Measurements from ENCODE around the gene REX1BD. TPM values are rescaled to one million over a fixed set of nuclear protein-coding genes. Genes with fewer than 3 reads are reported as not detected.
A peak's percentile ranks its signal among the peaks of the same experiment; 100 is the strongest.

Gene REX1BD
- total and polyA plus RNA-seq, 2 of the 13 experiments (the other 11 are each of a cell fraction or from before 2014, with no cell fraction given) = 7.5 to 25.4 TPM

GRCh38 chr19:18588611-18589379 is at the start of gene REX1BD (continued):
- no peak for TF ChIP-seq ZNF589 (CRISPR knock-in tag; conservative IDR thresholded peaks at IDR 0.05)
- TF ChIP-seq ZSCAN31 (CRISPR knock-in tag; IDR thresholded peaks at IDR 0.05; ENCODE audit: low read depth) = peak; percentile 86
- TF ChIP-seq ZNF138 (CRISPR knock-in tag; IDR thresholded peaks at IDR 0.05; ENCODE audit: low read depth) = peak; percentile 68; the same call in 1 of the 2 replicates
- TF ChIP-seq BRD4 (CRISPR knock-in tag; IDR thresholded peaks at IDR 0.05) = peak; percentile 91
- TF ChIP-seq SAP130 (CRISPR knock-in tag; IDR thresholded peaks at IDR 0.05; ENCODE audit: low read depth) = peak; percentile 83
- TF ChIP-seq SPEN (CRISPR knock-in tag; IDR thresholded peaks at IDR 0.05; ENCODE audit: low read depth) = no peak; the same call in 1 of the 2 replicates
- TF ChIP-seq FOXM1 (CRISPR knock-in tag; IDR thresholded peaks at IDR 0.05) = no peak
- TF ChIP-seq ZNF878 (CRISPR knock-in tag; IDR thresholded peaks at IDR 0.05) = no peak
- TF ChIP-seq LRRFIP1 (CRISPR knock-in tag; conservative IDR thresholded peaks at IDR 0.05) = no peak
- TF ChIP-seq ZNF691 (CRISPR knock-in tag; IDR thresholded peaks at IDR 0.05; ENCODE audit: borderline replicate concordance, low read depth) = peak; percentile 87; the same call in 1 of the 2 replicates
- TF ChIP-seq ZMAT5 (CRISPR knock-in tag; IDR thresholded peaks at IDR 0.05; ENCODE audit: borderline replicate concordance, low read depth) = no peak
- TF ChIP-seq ZNF572 (CRISPR knock-in tag; IDR thresholded peaks at IDR 0.05) = no peak; the same call in 1 of the 2 replicates
- 0 out of 2 replicates have a peak, but pooled peaks have one; percentile 14 for TF ChIP-seq SIX1 (CRISPR knock-in tag; IDR thresholded peaks at IDR 0.05; ENCODE audit: borderline replicate concordance)
- peak; percentile 44; the same call in 1 of the 2 replicates for TF ChIP-seq ZNF441 (CRISPR knock-in tag; IDR thresholded peaks at IDR 0.05; ENCODE audit: borderline replicate concordance)
- TF ChIP-seq SMAD9 (CRISPR knock-in tag; IDR thresholded peaks at IDR 0.05) = no peak
- TF ChIP-seq NFAT5 (CRISPR knock-in tag; IDR thresholded peaks at IDR 0.05) = no peak
- peak; percentile 18; the same call in 1 of the 2 replicates for TF ChIP-seq ZNF264 (CRISPR knock-in tag; IDR thresholded peaks at IDR 0.05)
- no peak for TF ChIP-seq TEAD2 (CRISPR knock-in tag; IDR thresholded peaks at IDR 0.05)
- TF ChIP-seq ZNF431 (CRISPR knock-in tag; IDR thresholded peaks at IDR 0.05; ENCODE audit: borderline replicate concordance, low read depth) = peak; percentile 68
- 0 out of 2 replicates have a peak, but pooled peaks have one; percentile 3 for TF ChIP-seq HNF4G (IDR thresholded peaks at IDR 0.05; ENCODE audit: borderline replicate concordance, low read depth, low read length)
- 0 out of 2 replicates have a peak, but pooled peaks have one; percentile 24 for TF ChIP-seq HNF4G (CRISPR knock-in tag; IDR thresholded peaks at IDR 0.05; ENCODE audit: borderline replicate concordance, low read depth)
